Activated T-helper 2 cell treated with anti-CD3 and anti-CD28 coated beads, Interferon-gamma antibody, Interleukin-2, Interleukin-4, amounts not matched to agents 10 μg/mL and 5 μg/mL and 100 μg/mL, durations not matched to agents 14 hours and 24 hours and 36 hours (primary cell): ENCODE data around the gene ASAP2. TPM values are rescaled to one million over a fixed set of nuclear protein-coding genes. Genes with fewer than 3 reads are reported as not detected.

Source experiments
- DNase-seq: peaks from one replicate; pipeline ENCODE4 v3.0.0; 2021; ENCODE audit warnings: low spot score
- H3K27ac Mint-ChIP-seq: one replicate; pipeline ENCODE4 v1.8.0; 2021; ENCODE audit warnings: mixed read lengths
- H3K27me3 Mint-ChIP-seq: one replicate; pipeline ENCODE4 v1.8.0; 2021; ENCODE audit warnings: low read depth, mixed read lengths
- H3K36me3 Mint-ChIP-seq: one replicate; pipeline ENCODE4 v1.8.0; 2021; ENCODE audit warnings: low read depth, mixed read lengths
- H3K4me1 Mint-ChIP-seq: one replicate; pipeline ENCODE4 v1.8.0; 2021; ENCODE audit warnings: low read depth, mixed read lengths
- H3K4me3 Mint-ChIP-seq: one replicate; pipeline ENCODE4 v1.8.0; 2021; ENCODE audit warnings: low read depth, mild to moderate bottlenecking, moderate library complexity, mixed read lengths
- H3K9me3 Mint-ChIP-seq: one replicate; pipeline ENCODE4 v1.8.0; 2021; ENCODE audit warnings: mixed read lengths
- intact Hi-C: fragments of 100-400 bp; cut with micrococcal nuclease; formaldehyde crosslinking; loops from one replicate; pipeline ENCODE4 v1.15.1; 2023
- total RNA-seq: library from RNA; stranded (reverse); gene quantifications from 2 replicates; pipeline ENCODE4 v1.2.3, GENCODE V29; 2022

Gene ASAP2
- total RNA-seq, 1 donor from 2014 or later, result 0.96 TPM

GRCh38 chr2:9243357-9243756 lies 36.7 kb downstream of the ASAP2 start:
- H3K9me3 Mint-ChIP-seq, result no peaks in the 10 kb centered on the region
- H3K4me3 Mint-ChIP-seq, result no peak overlapping the region
- intact Hi-C loops, result no loop called here
- no peaks in the 10 kb centered on the region for H3K4me1 Mint-ChIP-seq
- H3K27me3 Mint-ChIP-seq, result peaks cover 11% of the 10 kb centered on the region
- H3K36me3 Mint-ChIP-seq, result no peaks in the 10 kb centered on the region
- H3K27ac Mint-ChIP-seq, result no peak overlapping the region
- no peak for DNase-seq

GRCh38 chr2:9244985-9245544 lies 38.5 kb downstream of the ASAP2 start:
- H3K27ac Mint-ChIP-seq, result no peak overlapping the region
- no peaks in the 10 kb centered on the region for H3K36me3 Mint-ChIP-seq
- no peak for DNase-seq
- peaks cover 7% of the 10 kb centered on the region for H3K27me3 Mint-ChIP-seq
- intact Hi-C loops, result no loop called here
- no peaks in the 10 kb centered on the region for H3K9me3 Mint-ChIP-seq
- no peak overlapping the region for H3K4me3 Mint-ChIP-seq
- no peaks in the 10 kb centered on the region for H3K4me1 Mint-ChIP-seq

- peaks cover 4% of the 10 kb centered on the region for H3K27me3 Mint-ChIP-seq
- H3K9me3 Mint-ChIP-seq, result no peaks in the 10 kb centered on the region
- no peaks in the 10 kb centered on the region for H3K4me1 Mint-ChIP-seq
- intact Hi-C loops, result no loop called here
- DNase-seq, result no peak
- H3K27ac Mint-ChIP-seq, result no peak overlapping the region
- no peak overlapping the region for H3K4me3 Mint-ChIP-seq
- no peaks in the 10 kb centered on the region for H3K36me3 Mint-ChIP-seq
These were observed 40.6 kb downstream of the ASAP2 start for GRCh38 chr2:9247177-9247576.

- intact Hi-C loops, result no loop called here
- H3K4me1 Mint-ChIP-seq, result no peaks in the 10 kb centered on the region
- no peaks in the 10 kb centered on the region for H3K9me3 Mint-ChIP-seq
- no peak for DNase-seq
- H3K27ac Mint-ChIP-seq, result no peak overlapping the region
- H3K4me3 Mint-ChIP-seq, result no peak overlapping the region
- H3K27me3 Mint-ChIP-seq, result peaks cover 4% of the 10 kb centered on the region
- H3K36me3 Mint-ChIP-seq, result no peaks in the 10 kb centered on the region
These were observed 41.2 kb downstream of the ASAP2 start for GRCh38 chr2:9247786-9248185.

GRCh38 chr2:9248363-9248762 lies 41.8 kb downstream of the ASAP2 start:
- intact Hi-C loops, result no loop called here
- peaks cover 4% of the 10 kb centered on the region for H3K27me3 Mint-ChIP-seq
- H3K27ac Mint-ChIP-seq, result no peak overlapping the region
- no peak for DNase-seq
- no peaks in the 10 kb centered on the region for H3K4me1 Mint-ChIP-seq
- no peak overlapping the region for H3K4me3 Mint-ChIP-seq
- H3K36me3 Mint-ChIP-seq, result no peaks in the 10 kb centered on the region
- H3K9me3 Mint-ChIP-seq, result no peaks in the 10 kb centered on the region

- Mint-ChIP-seq H3K36me3 (no peaks in the 10 kb centered on the region), H3K4me3 (no peak overlapping the region), H3K9me3 (no peaks in the 10 kb centered on the region), H3K27ac (no peak overlapping the region), H3K27me3 (peaks cover 4% of the 10 kb centered on the region), H3K4me1 (no peaks in the 10 kb centered on the region)
- no peak for DNase-seq
- intact Hi-C loops, result no loop called here
These were observed 42.6 kb downstream of the ASAP2 start for GRCh38 chr2:9249020-9249800.

- intact Hi-C loops, result no loop called here
- Mint-ChIP-seq H3K27ac (no peak overlapping the region), H3K36me3 (no peaks in the 10 kb centered on the region), H3K27me3 (peaks cover 4% of the 10 kb centered on the region), H3K4me1 (no peaks in the 10 kb centered on the region), H3K4me3 (no peak overlapping the region), H3K9me3 (no peaks in the 10 kb centered on the region)
- no peak for DNase-seq
These were observed 43.5 kb downstream of the ASAP2 start for GRCh38 chr2:9250091-9250490.

- H3K27ac Mint-ChIP-seq, result no peak overlapping the region
- H3K4me1 Mint-ChIP-seq, result no peaks in the 10 kb centered on the region
- intact Hi-C loops, result no loop called here
- no peak for DNase-seq
- peaks cover 4% of the 10 kb centered on the region for H3K27me3 Mint-ChIP-seq
- no peaks in the 10 kb centered on the region for H3K36me3 Mint-ChIP-seq
- H3K9me3 Mint-ChIP-seq, result no peaks in the 10 kb centered on the region
- H3K4me3 Mint-ChIP-seq, result no peak overlapping the region
These were observed 44.0 kb downstream of the ASAP2 start for GRCh38 chr2:9250498-9251153.

GRCh38 chr2:9251154-9252001 lies 44.8 kb downstream of the ASAP2 start:
- H3K9me3 Mint-ChIP-seq, result no peaks in the 10 kb centered on the region
- H3K36me3 Mint-ChIP-seq, result no peaks in the 10 kb centered on the region
- intact Hi-C loops, result no loop called here
- H3K27ac Mint-ChIP-seq, result no peak overlapping the region
- no peak overlapping the region for H3K4me3 Mint-ChIP-seq
- no peak for DNase-seq
- H3K4me1 Mint-ChIP-seq, result no peaks in the 10 kb centered on the region
- peaks cover 4% of the 10 kb centered on the region for H3K27me3 Mint-ChIP-seq

- no peak overlapping the region for H3K27ac Mint-ChIP-seq
- H3K4me1 Mint-ChIP-seq, result no peaks in the 10 kb centered on the region
- H3K4me3 Mint-ChIP-seq, result no peak overlapping the region
- no peaks in the 10 kb centered on the region for H3K36me3 Mint-ChIP-seq
- H3K9me3 Mint-ChIP-seq, result no peaks in the 10 kb centered on the region
- intact Hi-C loops, result no loop called here
- DNase-seq, result no peak
- peaks cover 2% of the 10 kb centered on the region for H3K27me3 Mint-ChIP-seq
These were observed 45.4 kb downstream of the ASAP2 start for GRCh38 chr2:9252002-9252357.

GRCh38 chr2:9255416-9255815 lies 48.8 kb downstream of the ASAP2 start:
- intact Hi-C loops, result no loop called here
- Mint-ChIP-seq H3K4me3 (no peak overlapping the region), H3K36me3 (no peaks in the 10 kb centered on the region), H3K4me1 (no peaks in the 10 kb centered on the region), H3K27me3 (no peaks in the 10 kb centered on the region), H3K27ac (no peak overlapping the region), H3K9me3 (no peaks in the 10 kb centered on the region)
- no peak for DNase-seq

GRCh38 chr2:9256147-9256546 lies 49.5 kb downstream of the ASAP2 start:
- Mint-ChIP-seq H3K27ac (no peak overlapping the region), H3K4me3 (no peak overlapping the region), H3K36me3 (no peaks in the 10 kb centered on the region), H3K27me3 (no peaks in the 10 kb centered on the region), H3K9me3 (no peaks in the 10 kb centered on the region), H3K4me1 (no peaks in the 10 kb centered on the region)
- intact Hi-C loops, result no loop called here
- DNase-seq, result no peak
